ENCODE data around the gene PIP4K2A.

- TF ChIP-seq, protein P1, sequence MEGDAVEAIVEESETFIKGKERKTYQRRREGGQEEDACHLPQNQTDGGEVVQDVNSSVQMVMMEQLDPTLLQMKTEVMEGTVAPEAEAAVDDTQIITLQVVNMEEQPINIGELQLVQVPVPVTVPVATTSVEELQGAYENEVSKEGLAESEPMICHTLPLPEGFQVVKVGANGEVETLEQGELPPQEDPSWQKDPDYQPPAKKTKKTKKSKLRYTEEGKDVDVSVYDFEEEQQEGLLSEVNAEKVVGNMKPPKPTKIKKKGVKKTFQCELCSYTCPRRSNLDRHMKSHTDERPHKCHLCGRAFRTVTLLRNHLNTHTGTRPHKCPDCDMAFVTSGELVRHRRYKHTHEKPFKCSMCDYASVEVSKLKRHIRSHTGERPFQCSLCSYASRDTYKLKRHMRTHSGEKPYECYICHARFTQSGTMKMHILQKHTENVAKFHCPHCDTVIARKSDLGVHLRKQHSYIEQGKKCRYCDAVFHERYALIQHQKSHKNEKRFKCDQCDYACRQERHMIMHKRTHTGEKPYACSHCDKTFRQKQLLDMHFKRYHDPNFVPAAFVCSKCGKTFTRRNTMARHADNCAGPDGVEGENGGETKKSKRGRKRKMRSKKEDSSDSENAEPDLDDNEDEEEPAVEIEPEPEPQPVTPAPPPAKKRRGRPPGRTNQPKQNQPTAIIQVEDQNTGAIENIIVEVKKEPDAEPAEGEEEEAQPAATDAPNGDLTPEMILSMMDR (conservative IDR thresholded peaks at IDR 0.05; ENCODE audit: low read depth in 2 of 2) = no peak
- TF ChIP-seq EZH2phosphoT487 (IDR thresholded peaks at IDR 0.05; ENCODE audit: unreplicated experiment) = no peak
- no peak for TF ChIP-seq EZH2 (IDR thresholded peaks at IDR 0.05; ENCODE audit: low read depth, unreplicated experiment)
- TF ChIP-seq, protein P2, sequence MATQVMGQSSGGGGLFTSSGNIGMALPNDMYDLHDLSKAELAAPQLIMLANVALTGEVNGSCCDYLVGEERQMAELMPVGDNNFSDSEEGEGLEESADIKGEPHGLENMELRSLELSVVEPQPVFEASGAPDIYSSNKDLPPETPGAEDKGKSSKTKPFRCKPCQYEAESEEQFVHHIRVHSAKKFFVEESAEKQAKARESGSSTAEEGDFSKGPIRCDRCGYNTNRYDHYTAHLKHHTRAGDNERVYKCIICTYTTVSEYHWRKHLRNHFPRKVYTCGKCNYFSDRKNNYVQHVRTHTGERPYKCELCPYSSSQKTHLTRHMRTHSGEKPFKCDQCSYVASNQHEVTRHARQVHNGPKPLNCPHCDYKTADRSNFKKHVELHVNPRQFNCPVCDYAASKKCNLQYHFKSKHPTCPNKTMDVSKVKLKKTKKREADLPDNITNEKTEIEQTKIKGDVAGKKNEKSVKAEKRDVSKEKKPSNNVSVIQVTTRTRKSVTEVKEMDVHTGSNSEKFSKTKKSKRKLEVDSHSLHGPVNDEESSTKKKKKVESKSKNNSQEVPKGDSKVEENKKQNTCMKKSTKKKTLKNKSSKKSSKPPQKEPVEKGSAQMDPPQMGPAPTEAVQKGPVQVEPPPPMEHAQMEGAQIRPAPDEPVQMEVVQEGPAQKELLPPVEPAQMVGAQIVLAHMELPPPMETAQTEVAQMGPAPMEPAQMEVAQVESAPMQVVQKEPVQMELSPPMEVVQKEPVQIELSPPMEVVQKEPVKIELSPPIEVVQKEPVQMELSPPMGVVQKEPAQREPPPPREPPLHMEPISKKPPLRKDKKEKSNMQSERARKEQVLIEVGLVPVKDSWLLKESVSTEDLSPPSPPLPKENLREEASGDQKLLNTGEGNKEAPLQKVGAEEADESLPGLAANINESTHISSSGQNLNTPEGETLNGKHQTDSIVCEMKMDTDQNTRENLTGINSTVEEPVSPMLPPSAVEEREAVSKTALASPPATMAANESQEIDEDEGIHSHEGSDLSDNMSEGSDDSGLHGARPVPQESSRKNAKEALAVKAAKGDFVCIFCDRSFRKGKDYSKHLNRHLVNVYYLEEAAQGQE (IDR thresholded peaks at IDR 0.05; ENCODE audit: unreplicated experiment) = no peak
These were observed 61.3 kb downstream of the PIP4K2A start for GRCh38 chr10:22652988-22653481.
